DOHH2 (cell line): ENCODE data around the gene CRELD2.

Source experiments
- EZH2phosphoT487 ChIP-seq: fragments of 200-600 bp; sonication (generic); IDR thresholded peaks from 2 replicates; pipeline ENCODE4 v1.6.1; 2017; ENCODE audit warnings: borderline replicate concordance, mild to moderate bottlenecking, antibody characterized with exemption, low read length, moderate library complexity, mixed read lengths
- TF ChIP-seq, protein P1 (sequence below): fragments of 200-600 bp; sonication (generic); IDR thresholded peaks from one replicate; pipeline ENCODE4 v1.5.1; 2014; ENCODE audit warnings: antibody characterized with exemption, mild to moderate bottlenecking, low read depth, low read length; ENCODE audit not compliant: poor library complexity, severe bottlenecking

GRCh38 chr22:49917974-49918910 lies at the start of gene CRELD2, which contains the start of gene ALG12:
- TF ChIP-seq, protein P1, sequence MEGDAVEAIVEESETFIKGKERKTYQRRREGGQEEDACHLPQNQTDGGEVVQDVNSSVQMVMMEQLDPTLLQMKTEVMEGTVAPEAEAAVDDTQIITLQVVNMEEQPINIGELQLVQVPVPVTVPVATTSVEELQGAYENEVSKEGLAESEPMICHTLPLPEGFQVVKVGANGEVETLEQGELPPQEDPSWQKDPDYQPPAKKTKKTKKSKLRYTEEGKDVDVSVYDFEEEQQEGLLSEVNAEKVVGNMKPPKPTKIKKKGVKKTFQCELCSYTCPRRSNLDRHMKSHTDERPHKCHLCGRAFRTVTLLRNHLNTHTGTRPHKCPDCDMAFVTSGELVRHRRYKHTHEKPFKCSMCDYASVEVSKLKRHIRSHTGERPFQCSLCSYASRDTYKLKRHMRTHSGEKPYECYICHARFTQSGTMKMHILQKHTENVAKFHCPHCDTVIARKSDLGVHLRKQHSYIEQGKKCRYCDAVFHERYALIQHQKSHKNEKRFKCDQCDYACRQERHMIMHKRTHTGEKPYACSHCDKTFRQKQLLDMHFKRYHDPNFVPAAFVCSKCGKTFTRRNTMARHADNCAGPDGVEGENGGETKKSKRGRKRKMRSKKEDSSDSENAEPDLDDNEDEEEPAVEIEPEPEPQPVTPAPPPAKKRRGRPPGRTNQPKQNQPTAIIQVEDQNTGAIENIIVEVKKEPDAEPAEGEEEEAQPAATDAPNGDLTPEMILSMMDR, result no peak
- no peak for TF ChIP-seq EZH2phosphoT487
